Body of pancreas (tissue), 4 donors: ENCODE data around the gene SHISAL1. TPM values are rescaled to one million over a fixed set of nuclear protein-coding genes. Genes with fewer than 3 reads are reported as not detected.

Experiments used
- ATAC-seq: fragments of 150-250 bp; one replicate; pipeline ENCODE4 v1.9.1; 2016
- DNase-seq, 4 donors: peaks; one replicate each; pipeline ENCODE4 v3.0.0-alpha.2; 2019
- H3K27ac ChIP-seq, 4 donors: fragments of 200-600 bp; sonication (generic); 1 replicate in 3 of 4; 2 replicates in 1 of 4; pipeline versions ENCODE4 v1.5.1 to v1.6.1; 2016 to 2019; ENCODE audit warnings: mild to moderate bottlenecking in 1 of 4, mixed read lengths in 1 of 4, moderate library complexity in 1 of 4
- H3K27me3 ChIP-seq, 2 donors: fragments of 200-600 bp; sonication (generic); one replicate each; pipeline ENCODE4 v1.6.0; 2016; ENCODE audit warnings: mild to moderate bottlenecking in 1 of 2
- H3K36me3 ChIP-seq, 2 donors: fragments of 200-600 bp; sonication (generic); replicated peaks in 1 of 2; 2 replicates each; pipeline ENCODE4 v1.5.1; 2016; ENCODE audit warnings: low read depth in 2 of 2; ENCODE audit not compliant: insufficient read depth in 1 of 2
- H3K4me1 ChIP-seq: fragments of 200-600 bp; sonication (generic); one replicate; pipeline ENCODE4 v1.6.0; 2016
- H3K4me3 ChIP-seq, 2 donors: fragments of 200-600 bp; sonication (generic); 1 replicate in 1 of 2; 2 replicates in 1 of 2; pipeline ENCODE4 v1.5.1; 2016 to 2019
- H3K9me3 ChIP-seq, 3 donors: fragments of 200-600 bp; sonication (generic); 1 replicate in 2 of 3; 2 replicates in 1 of 3; pipeline ENCODE4 v1.5.1; 2016
- CTCF ChIP-seq, 7 experiments: fragments of 450-650 bp in 4 of 7; fragments of 200-600 bp in 3 of 7; sonication (generic) in 3 of 7; IDR thresholded peaks; one replicate each; pipeline ENCODE4 v1.5.1; 2016 to 2019; ENCODE audit warnings: antibody characterized with exemption in 7 of 7
- POLR2A ChIP-seq, 3 donors: fragments of 450-650 bp; IDR thresholded peaks; one replicate each; pipeline ENCODE4 v1.6.1; 2016; ENCODE audit warnings: antibody characterized with exemption in 3 of 3, mild to moderate bottlenecking in 2 of 3
- WGBS, 2 donors: methylation state at CpG; one replicate each; pipeline ENCODE4 v1.1.5; 2017; 5-methylcytosine and 5-hydroxymethylcytosine counted together
- intact Hi-C: fragments of 100-400 bp; cut with DNase I; formaldehyde crosslinking; loops from one replicate; pipeline ENCODE4 v1.15.1; 2023
- total RNA-seq, 2 donors: library from RNA; depleted of rRNA; stranded (reverse); fragments of >200 nt; gene quantifications; one replicate each; pipeline ENCODE4 v1.1.0, GENCODE V29; 2016

The SHISAL1 gene
- total RNA-seq, 2 donors from 2014 or later, result 0.78 to 1.6 TPM

GRCh38 chr22:44278243-44279068 is 34.3 kb downstream of the SHISAL1 start:
- Histone ChIP-seq H3K9me3 (no peaks in the 10 kb centered on the region), H3K27me3 (no peaks in the 10 kb centered on the region), H3K4me3 (no peak overlapping the region), H3K27ac (no peak overlapping the region), H3K4me1 (peaks cover 9% of the 10 kb centered on the region), H3K36me3 (no peaks in the 10 kb centered on the region)
- intact Hi-C loops, result no loop called here
- no peak for DNase-seq
- ATAC-seq, result no peak
- 79 to 80% methylated on average over 14 to 17 of the region's 17 CpGs for WGBS, 2 donors
- TF ChIP-seq POLR2A (IDR thresholded peaks at IDR 0.05) (no peak), CTCF (IDR thresholded peaks at IDR 0.05) (no peak)

- ATAC-seq (no peak), DNase-seq (no peak)
- intact Hi-C loops, result no loop called here
Observed at GRCh38 chr22:44277386-44278135, 35.2 kb downstream of the SHISAL1 start.

GRCh38 chr22:44276706-44277356 is 35.9 kb downstream of the SHISAL1 start:
- TF ChIP-seq POLR2A (IDR thresholded peaks at IDR 0.05) (no peak), CTCF (IDR thresholded peaks at IDR 0.05) (no peak)
- Histone ChIP-seq H3K9me3 (no peaks in the 10 kb centered on the region), H3K27ac (no peak overlapping the region), H3K36me3 (no peaks in the 10 kb centered on the region), H3K27me3 (no peaks in the 10 kb centered on the region), H3K4me3 (no peak overlapping the region), H3K4me1 (peaks cover 13% of the 10 kb centered on the region)
- intact Hi-C loops, result no loop called here
- 83 to 92% methylated on average over 18 of the region's 18 CpGs for WGBS, 2 donors
- DNase-seq, result no peak
- ATAC-seq, result no peak

More at GRCh38 chr22:44277386-44278135, 35.2 kb downstream of the SHISAL1 start:
- H3K9me3 ChIP-seq, result no peaks in the 10 kb centered on the region
- TF ChIP-seq CTCF (IDR thresholded peaks at IDR 0.05), result no peak
- 84 to 88% methylated on average over 8 to 13 of the region's 13 CpGs for WGBS, 2 donors
- H3K27ac ChIP-seq, result no peak overlapping the region
- no peaks in the 10 kb centered on the region for H3K36me3 ChIP-seq
- no peak overlapping the region for H3K4me3 ChIP-seq
- peaks cover 11% of the 10 kb centered on the region for H3K4me1 ChIP-seq
- H3K27me3 ChIP-seq, result no peaks in the 10 kb centered on the region

GRCh38 chr22:44276041-44276440 is 36.7 kb downstream of the SHISAL1 start:
- Histone ChIP-seq H3K9me3 (no peaks in the 10 kb centered on the region), H3K4me1 (peaks cover 13% of the 10 kb centered on the region), H3K27ac (no peak overlapping the region), H3K4me3 (no peak overlapping the region), H3K27me3 (no peaks in the 10 kb centered on the region), H3K36me3 (no peaks in the 10 kb centered on the region)
- DNase-seq, result no peak
- WGBS, 2 donors, result 78 to 85% methylated on average over 10 of the region's 10 CpGs
- ATAC-seq, result no peak
- intact Hi-C loops, result no loop called here
- no peak for TF ChIP-seq POLR2A (IDR thresholded peaks at IDR 0.05)
- TF ChIP-seq CTCF (IDR thresholded peaks at IDR 0.05), result no peak
